Mucosa of rectum (tissue), 2 donors: ENCODE measurements around the gene MAPT.

Experiments used
- H3K27ac ChIP-seq, 2 donors: one replicate each; pipeline ENCODE4 v1.7.0; 2013; ENCODE audit warnings: inconsistent platforms in 2 of 2, low read depth in 2 of 2, low read length in 2 of 2
- H3K27me3 ChIP-seq, 2 donors: one replicate each; pipeline ENCODE4 v1.7.0; 2013; ENCODE audit warnings: low read length in 2 of 2; ENCODE audit not compliant: control insufficient read depth in 2 of 2, insufficient read depth in 2 of 2
- H3K36me3 ChIP-seq, 2 donors: one replicate each; pipeline ENCODE4 v1.7.0; 2013; ENCODE audit warnings: low read length in 2 of 2; ENCODE audit not compliant: control insufficient read depth in 2 of 2, insufficient read depth in 2 of 2
- H3K4me1 ChIP-seq, 2 donors: one replicate each; pipeline ENCODE4 v1.7.0; 2013; ENCODE audit warnings: low read length in 2 of 2, mild to moderate bottlenecking in 1 of 2; ENCODE audit not compliant: control insufficient read depth in 2 of 2, insufficient read depth in 2 of 2
- H3K4me3 ChIP-seq, 2 donors: one replicate each; pipeline ENCODE4 v1.7.0; 2013; ENCODE audit warnings: low read length in 2 of 2
- H3K9ac ChIP-seq, 2 donors: one replicate each; pipeline ENCODE4 v1.7.0; 2013; ENCODE audit warnings: low read length in 2 of 2, low read depth in 1 of 2, mild to moderate bottlenecking in 1 of 2
- H3K9me3 ChIP-seq, 2 donors: one replicate each; pipeline ENCODE4 v1.7.0; 2013; ENCODE audit warnings: low read length in 2 of 2; ENCODE audit not compliant: control insufficient read depth in 2 of 2
- donor health status: healthy.
- donor health status: Normal muscosa, but diverticular disease.

Gene MAPT

DNA sequence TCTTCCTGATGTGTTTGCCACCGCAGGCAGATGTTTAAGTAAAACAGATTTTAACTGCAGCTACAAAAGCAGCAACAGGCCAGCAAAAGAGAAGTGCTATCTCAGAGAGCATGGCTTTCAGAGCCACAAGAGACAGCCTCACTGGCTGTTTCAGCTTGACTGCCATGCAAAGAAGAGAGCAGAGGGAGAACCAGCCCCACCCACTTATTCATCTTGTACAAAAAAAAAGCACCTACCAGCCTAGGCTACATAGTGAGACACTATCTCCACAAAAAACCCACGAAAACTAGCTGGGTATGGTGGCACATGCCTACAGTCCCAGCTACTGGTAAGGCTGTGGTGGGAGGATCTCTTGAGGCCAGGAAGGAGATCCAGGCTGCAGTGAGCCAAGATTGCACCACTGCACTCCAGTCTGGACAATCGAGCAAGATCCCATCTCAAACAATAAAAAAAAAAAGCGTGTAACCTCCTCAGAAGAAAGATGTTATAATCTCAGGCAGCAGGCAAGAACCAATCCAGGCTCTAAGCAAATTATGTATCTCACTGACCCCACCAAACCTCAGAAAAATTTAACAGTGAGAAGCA lies 134.7 kb downstream of the MAPT start:
- Histone ChIP-seq H3K4me3 (no peak overlapping the region), H3K27ac (no peak overlapping the region), H3K36me3 (peaks cover 50 to 73% of the 10 kb centered on the region in 2 donors), H3K9ac (no peak overlapping the region), H3K4me1 (peaks cover 0 to 2% of the 10 kb centered on the region in 2 donors), H3K9me3 (no peaks in the 10 kb centered on the region), H3K27me3 (no peaks in the 10 kb centered on the region)

DNA sequence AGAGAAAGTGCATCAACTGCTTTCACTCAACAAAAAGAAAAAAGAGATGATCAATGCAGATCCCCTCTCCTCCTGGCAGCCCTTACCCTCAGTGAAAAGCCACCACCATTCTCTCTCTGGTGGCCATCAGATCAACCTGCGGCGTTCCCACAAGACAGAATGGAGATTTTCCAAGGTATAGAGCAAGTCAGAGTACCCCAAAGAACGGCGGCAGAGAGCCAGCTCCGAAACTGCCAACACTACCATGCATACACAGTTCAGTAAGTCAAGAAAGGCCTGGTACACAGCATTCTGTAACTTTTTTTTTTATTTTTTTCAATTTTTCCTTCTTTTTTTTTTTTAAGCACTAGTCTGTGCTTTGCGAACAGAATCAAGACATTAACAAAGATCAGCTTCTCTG lies 135.3 kb downstream of the MAPT start:
- peaks cover 55 to 78% of the 10 kb centered on the region in 2 donors for H3K36me3 ChIP-seq

DNA sequence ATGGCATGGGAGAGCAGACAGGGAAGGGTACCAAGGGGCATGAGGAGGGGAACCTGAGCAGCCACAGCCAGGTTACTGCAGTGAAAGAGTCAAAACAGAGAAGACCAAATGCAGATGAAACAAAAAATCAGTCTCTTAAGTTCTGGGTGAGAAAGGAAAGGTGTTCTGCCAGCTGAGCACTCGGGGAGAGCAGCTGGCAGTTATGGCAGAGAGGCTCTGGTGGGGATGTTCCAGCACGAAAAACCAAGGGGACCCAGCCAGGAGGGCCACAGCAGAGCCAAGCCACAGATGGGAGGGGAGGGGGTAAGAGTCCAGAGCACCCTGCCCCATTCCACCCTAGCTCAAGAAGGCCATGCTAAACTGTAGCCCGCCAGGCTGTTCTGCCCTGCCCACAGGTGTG lies 136.4 kb downstream of the MAPT start:
- no peak overlapping the region for H3K27ac ChIP-seq
- H3K4me3 ChIP-seq = no peak overlapping the region
- no peaks in the 10 kb centered on the region for H3K9me3 ChIP-seq
- no peaks in the 10 kb centered on the region for H3K4me1 ChIP-seq
- H3K9ac ChIP-seq = no peak overlapping the region
- H3K36me3 ChIP-seq = peaks cover 64 to 90% of the 10 kb centered on the region in 2 donors
- no peaks in the 10 kb centered on the region for H3K27me3 ChIP-seq

More for the DNA sequence above, 135.3 kb downstream of the MAPT start:
- Histone ChIP-seq H3K9ac (no peak overlapping the region), H3K4me1 (peaks cover 0 to 2% of the 10 kb centered on the region in 2 donors), H3K27me3 (no peaks in the 10 kb centered on the region), H3K9me3 (no peaks in the 10 kb centered on the region), H3K27ac (no peak overlapping the region), H3K4me3 (no peak overlapping the region)

DNA sequence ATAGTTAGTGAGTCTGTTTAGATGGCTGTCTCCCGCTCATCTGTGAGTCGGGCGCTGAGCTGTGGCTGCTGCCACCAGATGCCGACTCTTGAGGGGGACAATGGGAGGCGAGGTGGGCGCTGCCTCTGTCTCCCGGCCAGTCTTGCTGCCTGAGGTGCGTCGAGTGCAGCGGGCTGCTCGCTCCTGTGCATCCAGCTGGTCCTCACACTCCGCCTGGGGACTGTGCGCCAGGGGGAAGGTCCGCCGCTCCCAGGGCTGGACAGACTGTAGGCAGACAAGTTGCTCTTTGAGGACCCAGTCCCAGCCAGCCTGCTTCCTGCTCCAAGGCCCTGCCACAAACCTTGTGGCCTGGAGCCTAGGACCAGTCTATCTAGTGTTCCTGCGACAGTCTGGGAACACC lies 137.1 kb downstream of the MAPT start:
- no peaks in the 10 kb centered on the region for H3K4me1 ChIP-seq
- no peak overlapping the region for H3K27ac ChIP-seq
- peaks cover 69 to 91% of the 10 kb centered on the region in 2 donors for H3K36me3 ChIP-seq
- H3K27me3 ChIP-seq = no peaks in the 10 kb centered on the region
- no peak overlapping the region for H3K4me3 ChIP-seq
- H3K9me3 ChIP-seq = no peaks in the 10 kb centered on the region
- no peak overlapping the region for H3K9ac ChIP-seq

DNA sequence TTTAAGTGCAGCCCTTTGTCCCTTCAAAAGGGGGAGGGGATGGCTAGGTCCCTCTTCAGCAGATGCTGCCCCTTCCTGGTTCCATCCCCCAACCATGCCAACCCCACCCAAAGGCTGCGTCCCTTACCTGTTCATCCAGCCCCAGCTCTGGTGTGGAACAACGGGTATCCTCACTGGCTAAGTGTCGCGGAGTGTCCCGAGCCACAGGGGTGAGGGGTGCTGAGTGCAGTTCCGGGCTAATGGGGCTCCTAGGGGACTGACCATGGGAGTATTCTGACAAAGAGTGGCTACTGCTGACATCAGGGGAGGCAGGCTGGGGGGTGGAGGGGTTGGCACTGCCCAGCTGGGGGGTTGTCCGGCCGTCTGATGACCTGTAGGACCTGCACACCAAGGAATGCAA lies 137.6 kb downstream of the MAPT start:
- no peaks in the 10 kb centered on the region for H3K4me1 ChIP-seq
- no peaks in the 10 kb centered on the region for H3K9me3 ChIP-seq
- no peak overlapping the region for H3K27ac ChIP-seq
- H3K27me3 ChIP-seq = no peaks in the 10 kb centered on the region
- peaks cover 71 to 91% of the 10 kb centered on the region in 2 donors for H3K36me3 ChIP-seq
- H3K9ac ChIP-seq = no peak overlapping the region
- H3K4me3 ChIP-seq = no peak overlapping the region

DNA sequence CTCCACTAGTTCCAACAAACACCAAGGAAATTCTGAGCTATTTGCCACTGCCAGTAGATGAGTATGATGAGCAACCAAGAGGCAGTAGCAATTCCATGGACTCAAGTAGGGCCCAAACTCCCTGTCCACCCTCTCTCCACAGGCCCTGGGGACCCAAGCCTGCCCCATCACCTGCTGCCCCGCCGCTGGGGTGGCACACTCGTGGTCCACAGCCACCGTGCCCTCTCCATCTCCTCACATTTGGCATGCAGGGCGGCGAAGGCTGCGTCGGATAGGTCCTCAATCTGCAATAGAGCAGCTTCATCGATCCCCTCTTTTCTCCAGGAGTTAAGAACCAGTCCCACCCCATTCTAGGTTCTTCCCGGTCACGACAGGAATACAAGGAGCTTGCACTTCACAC lies 138.6 kb downstream of the MAPT start:
- Histone ChIP-seq H3K4me1 (no peaks in the 10 kb centered on the region), H3K27me3 (no peaks in the 10 kb centered on the region), H3K36me3 (peaks cover 73 to 93% of the 10 kb centered on the region in 2 donors), H3K9me3 (no peaks in the 10 kb centered on the region), H3K9ac (no peak overlapping the region), H3K4me3 (no peak overlapping the region), H3K27ac (no peak overlapping the region)

DNA sequence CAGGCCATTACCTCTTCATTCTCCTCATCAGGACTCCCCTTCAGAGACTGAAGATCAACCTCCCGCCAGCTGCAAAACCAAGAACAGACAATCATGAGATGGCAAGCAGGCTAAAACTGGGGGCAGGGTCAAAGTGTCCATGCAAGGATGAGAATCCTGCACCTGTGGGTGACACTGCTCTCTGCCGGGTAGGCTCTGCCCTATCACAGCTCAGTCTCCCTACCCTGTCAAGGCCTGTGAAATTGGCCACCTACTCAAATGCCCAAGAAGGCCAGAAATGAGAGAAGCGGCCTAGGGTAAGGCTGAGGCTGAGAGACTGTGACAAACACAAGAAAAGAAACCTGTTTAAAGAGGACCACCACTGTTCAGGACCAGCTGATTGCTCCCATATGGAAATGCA lies 139.0 kb downstream of the MAPT start:
- Histone ChIP-seq H3K36me3 (peaks cover 78 to 95% of the 10 kb centered on the region in 2 donors), H3K9ac (no peak overlapping the region), H3K27me3 (no peaks in the 10 kb centered on the region), H3K4me3 (no peak overlapping the region), H3K4me1 (no peaks in the 10 kb centered on the region), H3K9me3 (no peaks in the 10 kb centered on the region), H3K27ac (no peak overlapping the region)

DNA sequence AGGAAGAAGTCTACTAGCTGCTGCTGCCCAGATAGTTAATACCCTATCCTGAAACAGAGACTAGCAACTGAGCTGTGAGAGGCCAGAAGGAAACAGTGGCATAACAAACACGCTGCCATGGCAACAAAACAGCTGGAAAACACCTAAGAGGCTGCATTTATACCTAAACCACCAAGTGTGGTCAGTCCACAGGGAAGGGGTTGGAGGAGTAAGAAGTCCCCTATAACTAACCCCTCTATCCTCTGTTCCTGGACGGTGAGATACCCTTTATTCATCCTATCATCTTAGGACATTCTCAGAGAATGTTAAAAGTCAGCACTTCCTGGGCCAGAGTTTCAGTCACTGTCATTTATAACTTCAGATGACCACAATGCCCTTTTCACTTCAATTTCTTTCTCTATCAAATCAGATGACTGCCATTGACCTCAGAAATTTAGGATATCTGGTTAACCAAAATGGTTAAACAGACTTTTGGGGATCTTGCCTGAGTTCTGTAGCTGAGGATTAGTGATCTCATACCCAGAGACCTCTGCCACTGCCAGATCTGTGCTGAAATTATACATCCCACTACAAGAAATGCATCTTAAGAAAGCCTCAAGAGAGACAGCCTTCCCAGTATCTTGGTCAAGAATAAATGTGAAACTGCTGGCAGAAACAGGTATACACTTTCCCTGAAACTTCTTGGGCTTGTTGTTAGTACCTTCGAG lies 140.9 kb downstream of the MAPT start:
- H3K4me1 ChIP-seq = no peaks in the 10 kb centered on the region
- H3K9me3 ChIP-seq = no peaks in the 10 kb centered on the region
- no peak overlapping the region for H3K27ac ChIP-seq
- H3K27me3 ChIP-seq = no peaks in the 10 kb centered on the region
- H3K9ac ChIP-seq = no peak overlapping the region
- no peak overlapping the region for H3K4me3 ChIP-seq
- peaks cover 90 to 98% of the 10 kb centered on the region in 2 donors for H3K36me3 ChIP-seq

DNA sequence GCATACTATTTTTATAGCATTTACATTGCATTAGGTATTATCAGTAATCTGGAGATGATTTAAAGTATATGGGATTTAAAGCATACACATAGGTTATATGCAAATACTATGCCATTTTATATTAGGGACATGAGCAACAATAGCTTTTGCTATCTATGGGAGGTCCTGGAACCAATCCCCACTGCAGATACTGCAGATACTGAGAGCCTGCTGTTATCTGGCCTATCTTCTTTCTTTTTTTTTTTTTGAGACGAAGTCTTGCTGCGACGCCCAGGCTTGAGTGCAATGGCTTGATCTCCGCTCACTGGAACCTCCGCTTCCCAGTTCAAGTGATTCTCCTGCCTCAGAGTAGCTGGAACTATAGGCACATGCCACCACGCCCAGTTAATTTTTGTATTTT lies 142.1 kb downstream of the MAPT start:
- peaks cover 86 to 90% of the 10 kb centered on the region in 2 donors for H3K36me3 ChIP-seq
- no peak overlapping the region for H3K27ac ChIP-seq
- no peaks in the 10 kb centered on the region for H3K27me3 ChIP-seq
- no peak overlapping the region for H3K4me3 ChIP-seq
- H3K9me3 ChIP-seq = no peaks in the 10 kb centered on the region
- H3K9ac ChIP-seq = no peak overlapping the region
- no peaks in the 10 kb centered on the region for H3K4me1 ChIP-seq

DNA sequence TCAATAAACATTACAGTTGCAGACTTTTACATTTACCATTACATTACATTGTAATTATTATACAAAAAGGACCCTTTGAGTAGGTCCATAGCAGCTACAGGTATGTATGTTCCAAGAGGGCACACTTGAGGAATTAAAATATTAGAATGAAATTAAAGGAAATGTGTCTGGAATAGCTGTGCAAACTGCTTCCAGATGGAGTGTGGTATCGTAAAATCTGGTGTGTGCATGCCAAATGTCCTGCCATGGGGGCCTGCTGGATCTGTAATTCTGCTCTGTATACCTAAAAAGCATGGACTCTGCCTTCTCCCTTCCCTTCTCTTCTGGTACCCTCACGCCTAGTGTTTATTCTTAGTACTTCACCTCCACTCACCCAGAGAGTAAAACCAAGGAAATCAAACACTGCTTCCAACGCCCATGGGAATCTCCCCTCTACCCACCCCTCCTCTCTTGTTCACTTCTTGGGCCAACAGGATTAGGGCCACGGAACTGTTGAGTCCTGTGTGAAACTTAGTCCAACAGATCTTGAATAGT lies 143.4 kb downstream of the MAPT start:
- no peak overlapping the region for H3K4me3 ChIP-seq
- peaks cover 7 to 8% of the 10 kb centered on the region in 2 donors for H3K4me1 ChIP-seq
- no peak overlapping the region for H3K27ac ChIP-seq
- peaks cover 75 to 80% of the 10 kb centered on the region in 2 donors for H3K36me3 ChIP-seq
- no peaks in the 10 kb centered on the region for H3K27me3 ChIP-seq
- H3K9ac ChIP-seq = no peak overlapping the region
- H3K9me3 ChIP-seq = no peaks in the 10 kb centered on the region
